HG03280 (cell line): ENCODE measurements around the gene CCR1.
"Not testable (repeated sequence)": the region's sequence is repeated elsewhere in the genome, so short reads cannot be mapped to it uniquely, and the experiment has no call there.

Source experiments
- ATAC-seq: cut with Tn5 transposase; IDR thresholded peaks from one replicate; pipeline ENCODE4 v1.9.1; 2021; ENCODE audit warnings: mild to moderate bottlenecking, moderate library complexity; ENCODE audit not compliant: unreplicated experiment

Gene CCR1

DNA sequence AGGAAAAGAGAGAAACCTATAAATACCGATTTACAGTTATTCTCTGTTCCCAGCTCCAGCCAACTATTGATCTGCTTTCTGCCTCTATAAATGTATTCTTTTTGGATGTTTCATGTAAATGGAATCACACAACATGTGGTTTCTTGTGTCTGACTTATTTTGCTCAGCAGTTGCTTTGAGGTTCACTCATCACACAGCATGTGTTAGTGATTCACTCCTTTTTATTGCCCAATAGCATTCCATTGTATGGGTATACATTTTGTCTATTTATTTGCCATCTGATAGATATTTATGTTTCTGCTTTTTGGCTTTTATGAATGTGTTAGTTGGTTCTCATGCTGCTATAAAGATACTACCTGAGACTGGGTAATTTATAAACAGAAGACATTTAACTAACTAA is 23.6 kb downstream of the CCR1 start:
- ATAC-seq: no peak

DNA sequence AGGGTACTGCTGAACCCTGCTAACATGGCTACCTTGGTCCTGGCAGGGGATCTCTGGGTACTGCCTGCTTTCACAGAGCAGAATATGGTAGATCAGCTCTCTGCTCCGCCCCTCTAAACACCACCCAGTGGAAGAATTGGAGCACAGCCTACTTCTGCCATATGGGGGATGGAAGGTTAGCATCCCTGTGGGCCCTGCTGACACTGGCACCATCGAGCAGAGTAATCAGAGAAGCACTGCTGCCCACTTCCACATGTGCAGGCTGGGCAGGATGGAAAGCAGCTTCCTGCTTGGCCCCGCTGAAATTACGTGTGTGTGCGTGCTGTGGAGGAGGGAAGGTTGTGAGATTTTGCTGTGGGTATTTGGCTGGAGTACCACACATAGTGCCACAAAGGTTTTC is 24.8 kb downstream of the CCR1 start:
- ATAC-seq: no peak

DNA sequence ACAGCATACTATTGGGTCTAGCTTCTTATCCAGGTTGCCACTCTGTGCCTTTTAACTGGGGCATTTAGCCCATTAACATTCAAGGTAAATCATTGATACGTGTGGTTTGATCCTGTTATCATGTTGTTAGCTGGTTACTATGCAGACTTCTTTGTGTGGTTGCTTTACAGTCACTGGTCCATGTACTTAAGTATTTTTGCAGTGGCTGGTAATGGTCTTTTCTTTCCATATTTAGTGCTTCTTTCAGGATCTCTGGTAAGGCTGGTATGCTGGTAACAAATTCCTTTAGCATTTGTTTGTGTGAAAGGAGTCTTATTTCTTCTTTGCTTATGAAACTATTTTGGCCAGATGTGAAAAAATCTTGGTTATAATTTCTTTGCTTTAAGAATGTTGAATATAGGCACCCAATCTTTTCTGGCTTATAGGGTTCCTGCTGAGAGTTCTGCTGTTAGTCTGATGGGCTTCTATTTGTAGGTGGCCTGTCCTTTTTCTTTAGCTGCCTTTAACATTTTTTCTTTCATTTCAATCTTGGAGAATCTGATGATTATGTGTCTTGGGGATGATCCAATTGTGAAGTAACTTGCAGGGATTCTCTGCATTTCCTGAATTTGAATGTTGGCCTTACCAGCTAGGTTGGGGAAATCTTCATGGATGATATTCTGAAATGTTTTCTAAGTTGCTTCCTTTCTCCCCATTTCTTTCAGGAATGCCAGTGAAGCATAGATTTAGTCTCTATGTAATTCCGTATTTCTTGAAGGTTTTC is 39.3 kb downstream of the CCR1 start:
- ATAC-seq: no peak

DNA sequence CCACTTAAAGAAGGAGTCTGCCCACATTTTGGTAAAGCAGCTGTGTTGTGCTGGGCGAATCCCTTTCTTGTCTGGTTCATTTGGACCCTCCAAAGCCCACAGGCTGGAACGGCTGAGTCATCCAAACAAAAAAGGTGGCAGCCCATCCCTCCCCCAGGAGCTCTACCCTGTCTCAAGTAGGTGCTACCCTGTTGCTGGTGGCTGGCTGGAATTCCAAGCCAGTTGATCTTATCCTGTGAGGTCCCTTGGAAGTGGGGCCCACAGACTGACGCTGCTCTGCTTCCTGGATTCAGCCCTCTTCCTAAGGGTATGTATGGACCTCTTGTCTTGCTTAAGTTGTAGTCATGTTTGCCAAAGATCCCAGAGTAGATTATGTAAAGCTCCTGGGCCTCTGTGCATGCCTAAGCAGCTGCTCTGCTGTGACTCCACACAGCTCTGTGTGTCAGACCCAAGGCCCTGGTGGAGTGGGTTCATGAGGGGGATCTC is 44.5 kb downstream of the CCR1 start:
- ATAC-seq: no peak

DNA sequence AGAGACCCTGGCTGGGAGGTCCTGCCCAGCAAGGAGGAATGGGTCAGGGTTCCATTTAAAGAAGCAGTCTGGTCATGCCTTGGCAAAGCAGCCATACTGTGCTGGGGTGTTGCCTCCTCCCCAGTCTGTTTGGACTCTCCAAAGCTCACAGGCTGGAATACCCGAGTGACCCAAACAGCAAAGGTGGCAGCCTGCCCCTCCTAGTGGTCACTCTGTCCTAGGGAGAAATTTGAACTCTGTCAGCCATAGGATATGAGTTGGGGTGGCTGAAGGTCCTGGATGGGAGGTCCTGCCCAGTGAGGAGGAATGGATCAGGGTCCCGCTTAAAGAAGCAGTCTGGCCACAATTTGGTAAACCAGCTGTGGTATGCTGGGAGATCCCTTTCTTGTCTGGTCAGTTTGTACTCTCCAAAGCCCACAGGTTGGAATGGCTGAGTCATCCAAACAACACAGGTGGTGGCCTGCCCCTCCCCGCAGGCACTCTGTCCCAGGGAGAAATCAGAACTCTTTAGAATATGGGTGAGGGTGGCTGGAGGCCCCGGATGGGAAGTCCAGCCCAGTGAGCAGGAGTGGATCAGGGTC is 45.0 kb downstream of the CCR1 start:
- no peak for ATAC-seq

DNA sequence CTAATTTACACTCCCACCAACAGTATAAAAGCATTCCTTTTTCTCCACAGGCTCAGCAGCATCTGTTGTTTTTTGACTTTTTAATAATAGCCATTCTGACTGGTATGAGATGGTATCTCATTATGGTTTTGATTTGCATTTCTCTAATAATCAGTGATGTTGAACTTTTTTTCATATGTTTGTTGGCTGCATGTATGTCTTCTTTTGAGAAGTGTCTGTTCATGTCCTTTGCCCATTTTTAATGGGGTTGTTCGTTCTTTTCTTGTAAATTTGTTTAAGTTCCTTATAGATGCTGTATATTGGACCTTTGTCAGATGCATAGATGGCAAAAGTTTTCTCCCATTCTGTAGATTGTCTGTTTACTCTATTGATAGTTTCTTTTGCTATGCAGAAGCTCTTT is 50.4 kb downstream of the CCR1 start:
- ATAC-seq: not testable (repeated sequence)

DNA sequence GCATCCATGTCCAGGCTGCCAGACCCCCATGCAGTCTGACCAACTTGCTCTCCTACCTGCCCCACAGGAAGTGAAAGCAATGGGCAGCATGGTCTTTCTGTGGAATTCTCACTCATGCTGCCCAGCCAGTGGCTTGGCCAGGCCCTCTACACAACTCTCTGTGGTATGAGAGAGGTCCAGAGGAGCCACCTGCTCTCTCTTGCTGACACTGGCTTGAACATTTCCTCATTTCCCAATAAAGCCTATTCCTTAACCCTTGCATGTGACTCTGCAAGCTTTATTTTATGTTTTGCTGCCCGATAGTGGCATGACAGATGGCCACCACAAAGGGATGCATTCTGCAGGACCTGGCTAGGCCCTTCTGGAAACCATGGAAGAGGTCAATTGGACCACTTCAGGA is 53.8 kb downstream of the CCR1 start:
- ATAC-seq: no peak
